Measurements from ENCODE around the gene ENTREP3.

ENTREP3 gene

GRCh38 chr1:155285631-155286044, 30.4 kb upstream of the ENTREP3 start:
- H3K27ac ChIP-seq: no peak overlapping the region
- TF ChIP-seq, protein P1, sequence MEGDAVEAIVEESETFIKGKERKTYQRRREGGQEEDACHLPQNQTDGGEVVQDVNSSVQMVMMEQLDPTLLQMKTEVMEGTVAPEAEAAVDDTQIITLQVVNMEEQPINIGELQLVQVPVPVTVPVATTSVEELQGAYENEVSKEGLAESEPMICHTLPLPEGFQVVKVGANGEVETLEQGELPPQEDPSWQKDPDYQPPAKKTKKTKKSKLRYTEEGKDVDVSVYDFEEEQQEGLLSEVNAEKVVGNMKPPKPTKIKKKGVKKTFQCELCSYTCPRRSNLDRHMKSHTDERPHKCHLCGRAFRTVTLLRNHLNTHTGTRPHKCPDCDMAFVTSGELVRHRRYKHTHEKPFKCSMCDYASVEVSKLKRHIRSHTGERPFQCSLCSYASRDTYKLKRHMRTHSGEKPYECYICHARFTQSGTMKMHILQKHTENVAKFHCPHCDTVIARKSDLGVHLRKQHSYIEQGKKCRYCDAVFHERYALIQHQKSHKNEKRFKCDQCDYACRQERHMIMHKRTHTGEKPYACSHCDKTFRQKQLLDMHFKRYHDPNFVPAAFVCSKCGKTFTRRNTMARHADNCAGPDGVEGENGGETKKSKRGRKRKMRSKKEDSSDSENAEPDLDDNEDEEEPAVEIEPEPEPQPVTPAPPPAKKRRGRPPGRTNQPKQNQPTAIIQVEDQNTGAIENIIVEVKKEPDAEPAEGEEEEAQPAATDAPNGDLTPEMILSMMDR (conservative IDR thresholded peaks at IDR 0.05): no peak

DNA sequence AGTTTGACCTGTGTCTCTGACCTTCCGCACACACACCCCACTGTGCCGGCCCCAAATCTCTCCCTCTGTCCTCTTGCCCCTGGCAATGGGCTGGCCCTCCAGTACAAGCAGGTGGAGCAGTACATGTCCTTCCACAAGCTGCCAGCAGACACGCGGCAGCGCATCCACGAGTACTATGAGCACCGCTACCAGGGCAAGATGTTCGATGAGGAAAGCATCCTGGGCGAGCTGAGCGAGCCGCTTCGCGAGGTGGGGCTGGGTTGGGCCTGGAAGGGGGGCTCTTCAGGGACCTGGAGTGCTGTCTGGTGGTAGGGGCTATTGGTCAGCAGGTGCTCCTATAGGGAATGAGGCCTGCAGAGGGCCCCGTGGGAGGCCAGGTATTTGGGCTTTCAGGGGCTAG, 29.8 kb upstream of the ENTREP3 start:
- TF ChIP-seq, protein P1 (conservative IDR thresholded peaks at IDR 0.05): no peak
- no peak overlapping the region for H3K27ac ChIP-seq

GRCh38 chr1:155284476-155284875, 29.2 kb upstream of the ENTREP3 start:
- TF ChIP-seq, protein P1 (conservative IDR thresholded peaks at IDR 0.05): no peak
- H3K27ac ChIP-seq: no peak overlapping the region

DNA sequence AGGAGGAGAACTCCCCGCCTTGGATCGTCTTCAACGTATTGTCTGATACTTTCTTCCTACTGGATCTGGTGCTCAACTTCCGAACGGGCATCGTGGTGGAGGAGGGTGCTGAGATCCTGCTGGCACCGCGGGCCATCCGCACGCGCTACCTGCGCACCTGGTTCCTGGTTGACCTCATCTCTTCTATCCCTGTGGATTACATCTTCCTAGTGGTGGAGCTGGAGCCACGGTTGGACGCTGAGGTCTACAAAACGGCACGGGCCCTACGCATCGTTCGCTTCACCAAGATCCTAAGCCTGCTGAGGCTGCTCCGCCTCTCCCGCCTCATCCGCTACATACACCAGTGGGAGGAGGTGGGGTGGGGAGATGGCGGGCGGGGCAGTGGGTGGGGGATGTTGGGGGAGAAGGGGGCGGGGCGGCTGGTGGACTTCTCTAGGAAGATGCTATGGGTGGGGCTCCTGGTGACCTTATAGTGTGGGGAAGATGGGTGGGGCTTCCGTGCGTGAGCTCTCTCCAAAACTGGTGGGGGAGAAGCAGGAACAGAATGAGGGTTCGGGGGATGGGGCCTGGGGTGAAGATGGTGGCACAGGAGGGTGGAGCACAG, 27.3 kb upstream of the ENTREP3 start:
- H3K27ac ChIP-seq: no peak overlapping the region
- TF ChIP-seq, protein P1 (conservative IDR thresholded peaks at IDR 0.05): no peak

DNA sequence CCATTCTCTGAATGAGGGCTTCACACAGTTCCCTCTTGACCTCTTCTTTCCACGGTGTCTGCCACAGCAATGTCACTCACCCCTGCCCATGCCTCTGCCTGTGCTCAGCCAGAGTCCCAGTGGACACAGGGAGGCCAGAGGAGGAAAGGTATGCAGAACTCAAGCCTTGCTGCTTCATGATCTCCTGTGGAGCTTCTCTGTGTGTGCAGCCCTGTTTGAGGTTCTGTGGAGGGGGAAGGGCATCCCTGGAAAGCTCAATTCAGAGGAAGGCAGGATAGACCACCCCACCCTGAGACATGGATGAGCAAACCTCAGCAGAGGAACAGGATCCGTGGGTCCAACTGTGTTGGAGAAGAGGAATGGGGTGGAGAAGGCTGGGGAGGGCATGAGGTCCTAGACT, 24.0 kb upstream of the ENTREP3 start:
- TF ChIP-seq, protein P1 (conservative IDR thresholded peaks at IDR 0.05): no peak

DNA sequence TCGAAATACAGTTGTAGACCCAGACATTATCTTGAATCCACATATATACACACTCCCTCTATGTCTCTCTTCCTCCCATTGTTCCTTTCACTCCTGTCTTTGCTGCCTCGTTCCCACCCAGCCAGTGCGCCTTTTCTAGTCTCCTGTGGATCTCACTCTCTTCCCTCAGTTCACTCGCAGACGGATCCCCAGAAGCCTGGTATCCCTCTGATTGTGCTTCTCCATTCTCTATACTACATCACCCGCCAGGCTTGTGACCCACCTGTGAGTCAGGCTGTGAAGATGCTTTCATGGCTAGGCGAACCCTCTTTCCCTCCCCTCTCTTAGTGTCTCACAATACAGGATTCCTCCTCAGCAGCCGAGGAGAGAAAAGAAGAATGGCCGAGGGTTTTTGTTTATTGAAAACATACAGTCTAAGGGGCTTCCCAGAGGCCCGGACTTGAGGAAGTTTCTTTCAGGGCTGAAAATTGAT, 23.4 kb upstream of the ENTREP3 start:
- peak overlapping the region; percentile 79 for H3K27ac ChIP-seq

More for the DNA sequence above, 24.0 kb upstream of the ENTREP3 start:
- peak overlapping the region; percentile 79 for H3K27ac ChIP-seq

GRCh38 chr1:155277902-155278688, 22.8 kb upstream of the ENTREP3 start:
- peak overlapping the region; percentile 79 for H3K27ac ChIP-seq

More for the DNA sequence above, 23.4 kb upstream of the ENTREP3 start:
- TF ChIP-seq, protein P1 (conservative IDR thresholded peaks at IDR 0.05): peak; percentile 18; the same call in 1 of the 2 replicates

More at GRCh38 chr1:155277902-155278688, 22.8 kb upstream of the ENTREP3 start:
- TF ChIP-seq, protein P1 (conservative IDR thresholded peaks at IDR 0.05): peak; percentile 69

All from VCaP (cell line).